Fibroblast of the aortic adventitia (primary cell): Measurements from ENCODE around the gene PLBD2. TPM values are rescaled to one million over a fixed set of nuclear protein-coding genes. Genes with fewer than 3 reads are reported as not detected.

Experiments
- DNase-seq: peaks from one replicate; pipeline ENCODE4 v3.0.0-alpha.2; 2010; ENCODE audit warnings: low read depth
- H3K4me3 ChIP-seq: 2 replicates; pipeline ENCODE4 v1.5.1; 2011; ENCODE audit warnings: low read depth, mild to moderate bottlenecking, control low read depth, low read length, moderate library complexity
- total RNA-seq: library from RNA; depleted of rRNA; stranded (reverse); fragments of >200 nt; gene quantifications from 2 replicates; pipeline ENCODE4 v1.2.3, GENCODE V29; 2012; ENCODE audit warnings: low replicate concordance
- TF ChIP-seq, protein P1 (sequence below): IDR thresholded peaks from 2 replicates; pipeline ENCODE4 v1.5.1; 2011; ENCODE audit warnings: mild to moderate bottlenecking, low read length, control low read depth, inconsistent platforms; ENCODE audit not compliant: insufficient read depth

Gene PLBD2
- total RNA-seq, 1 donor = 35.1 TPM

DNA sequence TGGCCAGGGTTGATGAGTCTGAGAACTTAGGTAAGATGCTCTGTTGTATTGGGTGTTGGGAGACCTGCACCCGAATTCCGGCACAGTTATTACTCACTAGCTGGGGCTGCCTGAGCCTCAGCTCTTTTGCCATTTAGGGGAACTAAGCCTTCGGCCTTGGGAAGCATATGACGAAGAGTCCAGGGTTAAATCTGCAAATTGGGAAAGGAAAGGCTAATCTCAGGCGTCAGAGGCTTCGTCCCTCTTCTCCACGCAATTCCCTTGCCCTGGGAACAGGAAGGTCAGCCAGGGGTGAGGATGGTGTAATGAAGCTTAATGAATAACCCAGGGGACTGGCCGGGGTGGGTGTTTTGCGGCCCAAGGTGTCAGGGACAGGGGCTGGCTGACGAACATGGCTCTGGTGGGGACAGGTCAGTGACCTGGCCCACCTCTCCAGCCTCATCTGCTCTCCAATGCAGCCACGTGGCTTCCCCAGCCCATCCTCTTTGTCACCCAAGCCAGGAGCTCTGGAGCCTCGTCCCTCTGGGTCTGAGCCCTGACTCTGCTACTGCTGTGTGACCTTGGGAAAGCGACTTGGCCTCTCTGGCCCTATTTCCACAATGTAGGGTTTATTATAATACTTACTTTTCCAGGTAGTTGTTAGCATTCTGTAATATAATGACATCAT, 60.0 kb downstream of the PLBD2 start:
- H3K4me3 ChIP-seq = no peak overlapping the region
- TF ChIP-seq, protein P1, sequence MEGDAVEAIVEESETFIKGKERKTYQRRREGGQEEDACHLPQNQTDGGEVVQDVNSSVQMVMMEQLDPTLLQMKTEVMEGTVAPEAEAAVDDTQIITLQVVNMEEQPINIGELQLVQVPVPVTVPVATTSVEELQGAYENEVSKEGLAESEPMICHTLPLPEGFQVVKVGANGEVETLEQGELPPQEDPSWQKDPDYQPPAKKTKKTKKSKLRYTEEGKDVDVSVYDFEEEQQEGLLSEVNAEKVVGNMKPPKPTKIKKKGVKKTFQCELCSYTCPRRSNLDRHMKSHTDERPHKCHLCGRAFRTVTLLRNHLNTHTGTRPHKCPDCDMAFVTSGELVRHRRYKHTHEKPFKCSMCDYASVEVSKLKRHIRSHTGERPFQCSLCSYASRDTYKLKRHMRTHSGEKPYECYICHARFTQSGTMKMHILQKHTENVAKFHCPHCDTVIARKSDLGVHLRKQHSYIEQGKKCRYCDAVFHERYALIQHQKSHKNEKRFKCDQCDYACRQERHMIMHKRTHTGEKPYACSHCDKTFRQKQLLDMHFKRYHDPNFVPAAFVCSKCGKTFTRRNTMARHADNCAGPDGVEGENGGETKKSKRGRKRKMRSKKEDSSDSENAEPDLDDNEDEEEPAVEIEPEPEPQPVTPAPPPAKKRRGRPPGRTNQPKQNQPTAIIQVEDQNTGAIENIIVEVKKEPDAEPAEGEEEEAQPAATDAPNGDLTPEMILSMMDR = no peak
- DNase-seq = peak; percentile 56

DNA sequence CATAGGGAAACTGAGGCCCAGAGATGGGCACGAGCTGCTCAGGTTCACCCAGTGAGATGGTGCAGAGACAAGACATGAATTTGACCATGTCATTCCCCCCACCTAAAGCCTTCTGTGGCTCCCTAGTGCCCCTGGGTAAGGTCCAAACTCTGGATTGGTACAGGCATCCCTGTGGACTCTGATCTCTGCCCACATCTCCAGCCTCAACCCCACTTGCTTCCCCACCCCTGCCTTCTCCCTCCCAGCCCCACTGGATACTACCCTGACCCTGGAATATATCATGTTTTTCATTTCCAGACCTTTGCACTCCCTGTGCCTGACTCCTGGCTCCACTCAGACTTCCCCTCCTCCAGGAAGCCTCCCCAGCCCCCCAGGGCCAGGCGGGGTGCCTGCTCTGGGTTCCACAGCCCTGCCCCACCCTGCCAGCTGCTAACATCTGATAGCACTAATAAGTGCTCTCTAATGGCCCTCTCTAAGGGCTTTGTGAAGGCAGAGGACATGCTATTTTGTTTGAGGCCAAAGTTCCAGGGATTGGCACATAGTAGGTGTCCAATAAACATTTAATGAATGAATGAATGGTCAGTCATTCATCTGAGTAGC, 62.7 kb downstream of the PLBD2 start:
- H3K4me3 ChIP-seq = no peak overlapping the region
- TF ChIP-seq, protein P1 = no peak
- DNase-seq = no peak

DNA sequence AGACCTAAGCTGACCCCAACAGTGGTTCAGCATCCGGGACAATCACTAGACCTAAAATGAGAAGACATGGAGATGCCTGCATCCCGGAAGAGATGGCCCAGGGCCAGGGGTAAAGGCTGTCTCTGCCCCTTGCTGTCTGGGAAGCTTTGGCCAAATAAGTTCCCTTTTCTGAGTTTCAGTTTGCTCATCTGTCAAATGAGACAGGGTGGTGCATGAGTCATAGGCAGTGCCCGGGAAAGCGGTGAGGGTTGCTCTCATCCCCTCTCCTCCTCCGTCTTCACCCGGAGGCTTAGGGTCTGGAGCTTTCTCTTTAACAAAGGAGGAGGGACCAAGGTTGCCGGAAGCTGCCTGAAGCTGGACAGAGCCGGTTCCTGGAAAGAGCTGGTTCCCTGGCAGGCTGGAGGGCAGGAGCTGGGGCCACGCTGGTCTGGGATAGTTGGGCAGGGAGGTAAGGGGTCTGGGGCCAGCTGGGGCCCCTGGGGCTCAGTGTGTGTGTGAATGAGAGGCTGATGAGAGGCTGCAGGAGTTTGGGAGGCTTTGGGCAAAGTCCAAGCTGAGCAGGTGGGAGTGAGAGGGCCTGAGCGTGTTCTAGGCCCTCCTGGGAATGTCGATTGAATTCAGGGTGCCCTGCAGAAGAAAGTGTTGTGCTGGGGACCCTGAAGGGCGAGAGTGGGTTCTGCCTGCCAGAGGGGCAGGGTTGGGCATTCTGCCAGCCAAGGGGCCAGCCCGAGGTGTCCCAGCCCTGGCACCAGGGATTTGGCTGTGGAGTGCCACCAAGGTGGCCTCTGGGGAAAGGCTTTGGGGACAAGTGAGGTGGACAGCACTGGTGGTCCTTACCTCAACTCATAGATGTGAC, 63.9 kb downstream of the PLBD2 start, which contains the start of gene SDSL:
SDSL (plus strand) TSS at position 351 of the 856 bp plus-strand sequence. CDS start 5,603 bp downstream, outside the sequence.
- peak within 1 kb of the TSS; percentile 93 for H3K4me3 ChIP-seq
- TF ChIP-seq, protein P1 = no peak
- peak; percentile 80 for DNase-seq

DNA sequence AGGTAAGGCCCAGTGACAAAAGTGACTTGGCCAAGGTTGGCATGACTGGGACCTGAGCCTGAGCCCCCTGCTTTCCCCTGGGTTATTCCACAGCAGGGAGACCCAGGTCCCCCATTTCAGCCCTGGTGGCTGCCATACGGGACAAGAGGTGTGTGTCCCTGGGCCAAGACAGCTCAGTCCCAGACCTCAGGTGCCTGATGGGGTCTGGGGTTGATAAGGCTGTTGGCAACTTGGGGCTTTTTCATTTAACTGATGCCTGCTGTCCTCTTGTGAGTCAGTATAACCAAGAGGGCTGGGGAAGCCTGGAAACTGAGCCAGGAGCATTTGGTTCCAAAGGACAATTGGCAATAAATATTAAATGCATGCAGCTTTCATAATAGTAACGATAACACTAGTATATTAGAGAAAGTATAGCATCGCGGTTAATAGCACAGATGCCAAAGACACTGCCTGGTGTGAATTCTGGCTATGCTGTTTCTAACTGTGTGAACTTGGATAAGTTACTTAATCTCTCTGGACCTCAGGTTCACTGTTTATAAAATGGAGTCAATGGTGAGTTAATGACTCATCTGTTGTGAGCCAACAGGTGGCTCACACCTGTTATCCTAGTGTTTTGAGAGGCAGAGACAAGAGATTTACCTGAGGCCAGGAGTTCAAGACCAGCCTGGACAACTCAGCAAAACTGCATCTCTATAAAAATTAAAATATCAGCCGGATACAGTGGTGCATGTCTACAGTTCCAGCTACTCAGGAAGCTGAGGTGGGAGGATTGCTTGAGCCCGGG, 64.7 kb downstream of the PLBD2 start:
- no peak for DNase-seq
- TF ChIP-seq, protein P1 = no peak

DNA sequence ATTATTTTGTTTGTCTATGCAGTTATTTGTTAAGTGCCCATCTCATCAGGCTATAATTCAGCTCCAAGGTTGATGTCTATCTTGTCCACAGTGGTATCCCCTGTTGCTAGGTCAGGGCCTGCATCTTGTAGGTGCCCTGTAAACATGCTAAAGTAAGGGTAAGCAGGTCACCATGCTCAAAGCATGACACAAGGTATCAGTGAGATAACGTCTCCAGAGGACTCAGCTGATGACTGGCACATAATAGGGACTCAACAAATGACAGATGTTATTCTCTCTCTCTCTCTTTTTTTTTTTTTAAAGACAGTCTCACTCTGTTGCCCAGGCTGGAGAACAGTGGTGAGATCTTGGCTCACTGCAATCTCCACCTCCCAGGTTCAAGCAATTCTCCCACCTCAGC, 66.1 kb downstream of the PLBD2 start:
- TF ChIP-seq, protein P1 = no peak
- no peak for DNase-seq
- no peak overlapping the region for H3K4me3 ChIP-seq

More for the DNA sequence above, 64.7 kb downstream of the PLBD2 start:
- peak overlapping the region; percentile 93 for H3K4me3 ChIP-seq
